Stimulated activated CD4-positive, alpha-beta T cell treated with anti-CD3 and anti-CD28 coated beads, Interleukin-12 subunit alpha, Interleukin-12 subunit beta, amount 100 ng/mL, for 4 hours (primary cell): ENCODE data around the gene NMRK1.

Source experiments
- DNase-seq: peaks from one replicate; pipeline ENCODE4 v3.0.0-alpha.2; 2020

The NMRK1 gene

DNA sequence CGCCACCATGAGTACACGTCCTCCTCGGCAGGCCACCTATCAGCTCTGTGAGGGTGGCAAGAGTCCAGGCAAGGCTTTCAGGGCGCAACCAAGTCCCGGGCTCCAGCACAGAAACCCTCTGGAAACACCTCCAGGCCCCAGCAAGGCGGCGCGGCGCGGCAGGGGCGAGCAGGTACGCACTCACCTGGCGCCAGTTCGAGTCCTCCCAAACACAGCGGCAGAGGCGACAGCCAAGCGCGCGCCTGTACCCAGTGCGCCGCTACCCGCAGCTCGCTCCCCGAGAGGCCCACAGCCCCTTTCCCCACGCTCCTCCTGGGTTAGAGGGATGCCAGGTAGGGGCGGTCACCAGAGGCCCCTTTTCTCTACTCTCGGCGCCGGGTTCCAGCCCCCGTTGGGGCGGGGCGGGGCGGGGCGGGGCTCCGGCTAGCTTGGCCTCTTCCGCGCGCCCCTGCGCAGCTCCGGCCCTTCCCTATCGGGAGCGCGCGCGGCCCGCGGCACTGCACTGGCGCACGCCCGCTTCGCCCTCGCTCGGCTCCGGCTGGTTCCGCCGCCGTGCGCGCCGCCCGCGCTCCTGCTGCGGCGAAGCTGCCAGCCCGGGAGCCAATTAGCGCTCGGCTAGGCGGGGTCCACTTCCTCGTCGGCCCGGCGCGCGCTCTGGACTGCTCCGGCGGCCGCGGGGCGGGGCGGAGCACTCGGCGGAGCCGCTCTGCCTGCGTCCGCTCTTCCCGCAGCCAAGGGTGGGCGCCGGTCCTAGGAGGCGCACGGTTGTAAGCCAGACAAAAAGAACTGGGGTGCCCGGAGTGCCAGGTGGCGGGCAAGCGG is at the start of gene NMRK1, which contains the start of gene OSTF1:
Gene NMRK1 (minus strand): TSS at position 332 of the 822 bp plus-strand sequence. CDS start 5,040 bp downstream, outside the sequence.
Gene OSTF1 (plus strand): TSS at position 691 of the 822 bp plus-strand sequence. CDS start 179 bp downstream, outside the sequence.
- peak; percentile 90 for DNase-seq

DNA sequence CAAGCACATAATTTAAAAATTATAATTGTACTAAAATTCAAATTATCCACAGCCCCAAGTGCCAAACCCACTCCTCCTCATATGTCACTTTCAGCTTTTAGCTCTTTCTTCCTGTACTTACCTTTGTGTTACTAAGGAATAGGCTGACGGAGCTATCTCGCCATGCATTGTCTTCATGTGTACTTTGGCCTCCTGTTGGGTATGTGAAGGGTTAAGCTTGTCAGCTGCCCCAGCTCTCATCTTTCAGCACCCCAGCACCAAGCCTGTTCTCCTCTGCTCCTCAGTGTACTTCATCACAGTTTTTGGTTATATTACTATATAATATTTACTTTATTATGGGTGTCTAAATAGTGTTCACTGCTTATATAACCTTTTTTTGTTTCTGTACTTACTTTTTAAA is 46.5 kb upstream of the NMRK1 start:
- DNase-seq, result no peak

DNA sequence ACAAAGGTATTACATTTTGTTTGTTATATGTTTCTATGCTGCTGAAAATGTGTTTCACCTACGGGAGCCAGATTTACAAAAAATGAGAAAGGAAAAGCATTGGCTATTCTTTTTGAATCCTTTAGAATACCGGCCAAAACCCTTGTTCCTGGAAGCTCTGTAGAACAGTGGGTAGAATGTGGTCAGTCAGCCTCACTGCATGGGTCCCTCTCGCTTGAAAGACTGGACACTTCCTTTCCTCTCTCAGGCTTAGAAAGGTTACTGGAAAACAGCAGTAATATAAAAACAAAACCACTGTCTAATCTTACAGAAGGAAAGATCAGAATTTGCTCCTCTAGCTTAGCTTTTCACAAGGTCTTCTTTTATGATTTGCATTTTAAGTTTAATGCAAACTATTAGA is 45.4 kb upstream of the NMRK1 start:
- DNase-seq, result no peak

DNA sequence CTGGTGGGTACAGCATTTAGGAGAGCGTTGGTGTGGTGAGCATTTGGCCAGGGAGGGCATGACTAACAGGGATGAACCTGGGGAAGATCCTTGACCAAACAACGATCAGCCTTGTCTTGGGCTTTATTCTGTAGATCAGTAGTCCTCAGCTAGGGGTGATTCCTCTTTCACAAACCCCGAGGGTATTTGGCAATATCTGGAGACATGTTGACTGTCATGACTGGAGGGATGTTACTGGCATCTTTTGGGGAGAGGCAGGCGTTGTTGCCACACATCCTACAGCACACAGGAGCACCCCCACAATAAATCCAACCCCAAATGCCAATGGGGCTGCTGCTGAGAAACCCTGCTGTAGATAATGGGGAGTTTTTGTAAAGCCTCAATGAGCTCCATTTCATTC is 44.3 kb upstream of the NMRK1 start:
- DNase-seq, result no peak

DNA sequence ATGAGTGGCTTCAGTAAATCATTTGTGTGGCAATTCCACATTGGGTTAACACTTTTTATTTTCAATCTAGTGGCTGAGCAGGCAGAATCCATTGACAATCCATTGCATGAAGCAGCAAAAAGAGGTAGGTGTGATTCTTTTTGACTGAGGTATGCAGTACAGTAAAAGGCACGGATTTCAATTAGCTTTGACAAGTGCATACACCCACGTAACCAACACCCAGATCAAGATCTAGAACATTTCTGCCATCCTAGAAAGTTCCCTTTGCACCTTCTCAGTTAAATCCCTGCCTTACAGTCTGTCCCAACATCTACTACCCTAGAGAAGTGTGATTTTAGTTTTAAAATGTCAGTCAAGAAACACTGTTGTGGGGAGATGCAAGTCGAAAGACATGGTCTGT is 43.7 kb upstream of the NMRK1 start:
- DNase-seq, result no peak

DNA sequence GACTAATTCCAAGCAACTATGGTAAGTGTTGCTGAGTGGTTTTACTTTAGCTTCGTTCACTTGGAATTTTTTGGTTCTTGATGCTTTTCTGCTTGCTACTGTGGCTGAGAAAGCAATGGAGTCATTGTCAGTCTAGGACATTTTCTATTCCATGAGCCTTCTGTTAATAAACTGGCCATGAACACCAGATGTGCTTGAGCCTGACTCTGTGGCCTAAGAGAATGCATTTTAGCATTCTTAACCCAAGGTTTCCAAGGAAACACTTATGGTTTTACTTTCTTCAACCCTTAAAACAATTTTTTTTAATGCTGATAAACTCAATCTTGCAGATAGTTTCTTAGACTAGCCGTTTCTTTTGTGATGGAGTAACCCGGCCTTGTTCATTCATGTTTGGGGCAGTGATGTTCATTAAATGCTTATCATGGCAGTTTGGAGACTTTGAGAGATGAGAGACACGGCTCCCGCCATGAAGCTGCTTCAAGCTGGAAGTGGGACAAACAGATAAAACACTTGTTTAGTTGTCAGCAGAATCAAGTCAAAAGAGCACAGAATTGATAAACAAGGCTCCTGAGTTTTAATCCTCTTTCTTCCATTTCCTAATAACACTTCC is 42.8 kb upstream of the NMRK1 start:
- DNase-seq, result no peak

DNA sequence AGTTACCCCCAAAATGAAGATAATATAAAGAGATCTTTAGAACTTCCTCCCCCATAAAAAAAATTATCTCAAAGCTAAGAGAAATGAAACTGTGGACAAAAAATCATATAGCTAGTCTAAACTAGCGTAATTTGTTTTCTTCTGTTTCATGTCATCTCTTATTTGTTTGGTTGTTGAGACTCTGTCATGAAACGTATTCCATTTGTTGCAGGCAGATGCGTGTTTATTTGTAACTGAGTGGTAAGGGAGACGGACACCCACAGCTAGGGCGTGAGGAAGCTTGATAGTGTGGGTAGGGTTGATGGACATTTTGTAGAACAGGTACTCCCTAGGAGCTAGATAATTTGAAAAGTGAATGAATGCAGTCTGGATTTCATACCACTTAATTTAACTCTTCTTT is 42.2 kb upstream of the NMRK1 start:
- no peak for DNase-seq

DNA sequence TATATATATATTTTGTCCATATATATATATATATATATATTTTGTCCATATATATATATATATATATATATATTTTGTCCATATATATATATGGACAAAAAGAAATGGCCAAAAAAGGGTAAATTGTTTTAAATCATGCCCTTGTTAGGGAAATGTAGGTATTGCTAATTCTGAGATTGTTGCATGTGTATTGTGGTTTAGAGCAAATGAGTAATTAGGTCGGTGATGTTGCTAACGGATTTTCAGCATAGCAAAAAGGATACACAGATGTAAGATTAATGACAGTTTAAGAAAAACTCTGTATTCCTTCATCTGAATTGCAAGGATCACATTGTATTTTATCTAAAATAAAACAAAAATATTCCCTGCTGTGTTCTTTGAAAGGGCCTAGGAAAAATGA is 40.6 kb upstream of the NMRK1 start:
- no peak for DNase-seq

DNA sequence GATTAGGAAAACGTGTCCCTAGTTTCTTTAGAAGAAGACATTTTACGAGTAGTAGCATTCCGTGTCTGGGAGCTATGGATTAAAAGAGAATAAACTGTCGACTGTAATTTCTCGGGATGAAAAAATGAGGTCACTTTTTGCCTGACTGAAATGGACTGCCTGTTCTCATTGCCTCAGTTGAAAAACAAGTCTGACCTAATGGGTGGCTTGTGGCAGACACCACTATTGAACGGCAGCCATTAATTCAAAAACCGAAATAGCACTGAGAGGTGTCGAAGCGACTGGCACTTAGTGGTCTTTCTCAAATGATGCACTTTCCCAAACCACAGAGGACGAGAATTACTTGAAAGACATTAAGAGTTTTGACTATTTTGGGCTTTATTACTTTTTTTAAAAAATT is 35.7 kb upstream of the NMRK1 start:
- DNase-seq, result no peak

DNA sequence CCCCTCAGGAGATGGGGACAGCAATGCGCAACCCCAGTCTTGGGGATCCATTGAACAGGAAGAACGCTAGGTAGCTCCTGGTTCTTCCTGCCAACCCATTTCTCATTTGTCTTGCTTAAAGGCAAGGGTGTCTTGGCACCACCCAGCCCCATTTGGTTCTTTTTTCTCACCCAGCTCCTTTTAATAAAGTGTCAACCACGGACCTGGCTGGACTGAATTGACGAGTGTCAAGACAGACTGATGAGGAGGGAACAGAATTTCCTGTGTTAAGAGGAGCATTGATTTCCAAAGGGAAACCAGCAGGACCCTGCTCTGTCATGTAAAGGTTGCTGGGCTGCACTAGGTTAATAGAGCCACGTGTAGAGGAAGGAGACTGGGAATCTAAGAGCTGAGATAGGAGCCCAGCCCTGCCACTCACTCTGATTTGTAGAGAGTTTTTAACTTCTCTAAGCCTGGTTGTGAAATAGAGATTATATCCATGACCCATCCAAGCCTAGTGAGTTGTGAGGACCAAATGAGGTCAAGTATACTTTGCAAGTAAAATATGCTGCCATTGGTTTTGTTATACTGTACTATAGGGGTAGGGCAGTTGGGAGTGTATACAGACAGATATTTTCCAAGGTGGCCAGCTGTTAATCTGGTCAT is 34.1 kb upstream of the NMRK1 start:
- no peak for DNase-seq

DNA sequence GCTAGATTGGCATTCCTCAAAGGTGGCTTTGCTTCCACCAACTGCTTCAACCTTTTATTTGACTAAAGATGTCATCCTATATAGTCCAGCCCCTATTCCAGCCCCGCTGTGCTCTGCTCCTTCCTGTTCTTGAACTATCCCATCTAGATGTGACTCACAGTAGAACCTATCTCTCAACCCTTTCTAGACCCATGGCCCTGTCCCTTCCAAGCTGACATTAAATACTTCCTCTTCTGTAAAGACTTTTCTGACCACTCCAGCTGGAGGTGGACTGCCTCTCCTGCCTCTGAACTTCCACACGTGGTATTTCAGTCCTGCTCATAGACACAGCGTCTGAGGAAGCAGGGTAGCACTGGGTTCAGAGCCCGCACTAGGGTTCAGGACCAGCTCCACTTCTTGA is 32.7 kb upstream of the NMRK1 start:
- no peak for DNase-seq

DNA sequence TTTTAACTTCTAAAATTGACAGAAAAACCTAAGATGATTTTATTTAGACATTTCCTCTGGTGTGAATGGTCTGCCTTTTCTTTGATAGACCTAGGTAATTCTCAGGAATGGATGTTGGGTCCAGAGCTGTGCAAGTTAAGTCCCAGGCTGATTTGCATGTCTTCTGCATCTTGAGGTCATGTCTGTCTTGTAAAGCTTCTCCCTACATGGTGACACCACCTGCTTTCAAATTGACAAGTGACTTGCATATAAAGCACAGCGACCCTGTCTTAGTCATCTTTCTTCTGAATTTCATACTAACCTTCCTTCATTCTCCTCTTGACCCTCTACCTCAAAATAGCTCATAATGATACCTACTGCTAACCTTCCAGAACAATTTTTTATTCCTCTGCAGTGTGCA is 29.6 kb upstream of the NMRK1 start:
- no peak for DNase-seq

DNA sequence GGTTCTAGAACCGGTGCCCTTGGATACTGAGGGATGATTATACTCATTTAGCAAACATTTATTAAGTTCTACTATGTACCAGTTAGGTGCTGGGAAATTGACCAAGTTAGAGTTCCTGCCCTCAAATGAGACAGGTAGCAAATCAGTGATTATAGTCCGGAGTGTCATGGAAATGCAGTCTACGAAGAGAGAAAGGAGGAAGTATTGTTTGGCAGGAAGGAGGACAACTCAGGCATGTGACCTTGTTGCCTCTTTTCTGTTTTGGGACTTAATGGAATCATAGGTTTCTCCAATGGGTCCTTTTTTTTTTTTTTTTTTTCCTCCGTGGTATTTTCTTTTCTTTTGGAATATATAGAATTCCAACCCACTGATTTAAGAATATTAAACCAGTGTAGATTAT is 28.4 kb upstream of the NMRK1 start:
- DNase-seq, result no peak

DNA sequence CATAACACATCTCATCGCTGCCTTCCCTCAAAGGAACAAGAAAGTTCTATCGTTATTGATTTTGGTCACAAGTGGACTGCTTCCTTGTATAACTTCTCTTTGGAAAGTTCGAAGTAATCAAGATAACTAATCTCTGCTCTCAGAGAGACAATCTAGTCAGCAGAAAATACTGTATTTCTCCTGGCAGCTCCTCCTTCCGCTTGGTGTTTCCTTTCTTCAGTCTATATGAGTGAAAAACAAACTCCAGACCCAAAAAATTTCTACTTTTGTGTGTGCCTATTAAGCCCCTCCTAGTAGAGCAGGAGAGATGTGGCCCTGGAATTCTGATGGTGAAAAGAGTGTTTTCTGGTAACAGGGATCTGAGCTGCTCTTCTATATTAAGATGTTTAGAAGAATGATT is 24.8 kb upstream of the NMRK1 start:
- DNase-seq, result no peak

DNA sequence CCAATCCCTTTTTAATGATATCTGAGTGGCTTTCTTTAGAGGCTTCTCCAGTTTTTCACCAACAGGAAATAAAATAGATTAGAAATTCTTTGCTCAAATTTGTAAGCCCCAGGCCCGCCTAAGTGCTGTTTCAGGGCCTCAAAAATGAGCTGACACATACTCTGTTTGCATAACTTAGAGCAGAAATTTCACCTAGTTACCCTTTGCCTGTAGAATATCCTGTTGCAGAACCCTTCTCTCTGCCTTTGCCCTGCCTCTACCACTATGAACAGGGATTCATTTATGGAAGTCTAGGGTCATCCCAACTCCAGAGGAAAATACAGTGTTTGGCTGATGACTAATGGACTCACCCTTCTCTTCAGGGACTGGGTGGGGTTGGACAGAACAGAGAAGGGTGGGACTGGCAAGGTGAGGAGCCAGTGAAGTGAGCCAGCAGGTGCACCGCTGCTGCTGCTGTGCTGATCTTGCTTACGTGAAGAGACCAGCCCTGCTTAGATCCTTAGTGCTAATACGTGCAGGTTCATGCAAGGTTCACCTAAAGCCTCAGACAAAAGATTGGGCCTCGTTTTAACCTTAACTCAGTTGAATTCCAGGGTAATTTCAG is 23.2 kb upstream of the NMRK1 start:
- no peak for DNase-seq

DNA sequence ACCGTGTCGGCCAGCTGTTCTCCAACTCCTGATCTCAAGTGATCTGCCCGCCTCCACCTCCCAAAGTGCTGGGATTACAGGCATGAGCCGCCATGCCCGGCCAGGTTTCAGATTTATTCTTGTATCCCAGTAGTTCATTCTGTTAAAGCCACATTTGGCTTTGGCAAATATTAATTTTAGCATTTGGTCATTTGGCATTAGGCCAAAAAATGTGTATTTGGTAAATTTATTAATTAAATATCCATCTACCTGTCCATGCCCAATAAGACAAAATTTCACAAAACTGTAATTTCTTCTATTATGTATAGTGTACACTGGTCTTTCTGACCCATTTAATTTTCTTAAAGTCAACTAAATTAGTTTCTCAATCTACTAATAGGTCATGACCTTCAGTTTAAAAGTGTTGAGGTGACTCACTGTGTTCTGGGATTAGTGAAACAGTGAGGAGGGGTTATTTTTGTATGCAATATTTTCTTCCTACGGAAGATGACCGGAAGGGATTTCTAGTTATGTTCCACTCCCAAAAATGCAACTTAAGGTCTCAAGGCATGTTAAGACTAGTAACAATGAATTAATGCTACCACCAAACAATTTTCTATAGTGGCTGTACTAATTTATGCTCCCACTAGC is 21.4 kb upstream of the NMRK1 start:
- no peak for DNase-seq

DNA sequence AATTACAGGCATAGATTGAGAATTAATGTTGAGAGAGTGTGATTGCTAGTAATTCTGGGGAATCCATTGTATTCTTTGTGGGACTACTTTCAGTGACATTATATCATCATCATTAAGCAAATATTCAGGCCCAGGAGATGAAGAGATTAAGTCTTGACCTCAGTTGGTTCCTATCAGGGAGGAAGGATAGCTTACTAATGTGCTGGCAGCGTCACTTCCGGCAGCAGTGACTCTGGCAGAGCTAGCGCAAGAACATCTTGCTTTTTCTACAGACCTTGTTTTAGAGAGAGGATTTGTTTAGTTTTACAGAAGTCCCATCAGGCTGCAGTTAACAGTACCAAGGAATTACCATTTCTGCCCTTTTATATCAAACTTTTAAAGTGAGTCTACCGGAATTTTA is 20.6 kb upstream of the NMRK1 start:
- DNase-seq, result no peak

DNA sequence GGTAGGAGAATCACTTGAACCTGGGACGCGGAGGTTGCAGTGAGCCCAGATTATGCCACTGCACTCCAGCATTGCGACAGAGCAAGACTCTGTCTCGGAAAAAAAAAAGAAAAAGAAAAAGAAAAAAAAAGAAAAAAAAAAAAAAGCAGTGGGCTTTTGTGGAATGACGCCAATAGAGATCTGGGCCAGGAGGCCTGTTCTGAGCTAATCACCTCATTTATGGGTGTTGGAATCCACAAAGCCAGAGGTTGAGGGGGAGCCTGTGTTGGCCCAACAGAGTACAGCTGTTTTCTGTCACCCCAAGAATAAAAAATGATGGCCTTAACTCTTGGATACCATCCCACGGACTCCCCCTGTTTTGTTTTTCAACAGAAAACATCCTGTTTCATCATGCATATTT is 18.9 kb upstream of the NMRK1 start:
- DNase-seq, result no peak

DNA sequence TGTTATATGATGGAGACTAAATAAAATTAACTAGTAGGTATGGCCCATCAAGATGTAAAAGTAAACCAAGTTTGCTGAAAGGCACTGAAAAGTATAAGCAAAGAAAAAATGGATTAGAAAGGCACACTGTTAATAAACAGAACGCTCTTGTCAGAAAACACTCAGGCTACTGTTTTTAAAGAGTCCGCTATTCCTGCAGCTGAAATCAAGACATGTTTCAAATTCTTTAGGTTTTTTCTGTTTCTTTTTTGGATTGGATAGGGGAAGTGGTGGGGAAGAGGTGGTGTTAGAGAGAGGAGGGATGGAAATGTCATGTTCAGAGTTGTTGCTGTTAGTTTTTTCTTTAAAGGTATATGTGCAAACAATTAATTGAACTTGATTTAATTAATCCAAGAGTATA is 17.9 kb upstream of the NMRK1 start:
- no peak for DNase-seq

DNA sequence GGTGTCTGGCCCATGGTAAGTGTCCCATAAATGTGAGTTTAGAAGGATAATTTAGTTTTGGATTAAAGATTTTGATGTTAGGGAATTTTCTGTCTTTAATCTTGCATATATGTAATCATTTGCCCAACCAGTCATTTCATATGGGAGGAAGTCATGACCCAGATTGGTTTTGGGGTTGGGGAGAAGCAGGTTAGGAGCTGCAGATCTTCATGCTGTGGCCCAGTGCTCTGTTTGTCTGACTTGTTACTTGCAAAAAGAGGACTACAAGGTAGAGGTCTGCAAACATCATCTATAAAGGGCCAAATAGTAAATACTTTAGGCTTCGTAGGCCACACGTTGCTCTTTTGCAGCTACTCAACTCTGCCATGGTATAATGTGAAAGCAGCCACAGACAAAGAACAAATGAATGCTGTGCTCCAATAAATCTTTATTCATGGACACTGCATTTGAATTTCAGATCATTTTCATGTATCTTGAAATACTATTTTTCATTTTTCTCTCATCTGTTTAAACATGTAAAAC is 17.1 kb upstream of the NMRK1 start:
- no peak for DNase-seq

DNA sequence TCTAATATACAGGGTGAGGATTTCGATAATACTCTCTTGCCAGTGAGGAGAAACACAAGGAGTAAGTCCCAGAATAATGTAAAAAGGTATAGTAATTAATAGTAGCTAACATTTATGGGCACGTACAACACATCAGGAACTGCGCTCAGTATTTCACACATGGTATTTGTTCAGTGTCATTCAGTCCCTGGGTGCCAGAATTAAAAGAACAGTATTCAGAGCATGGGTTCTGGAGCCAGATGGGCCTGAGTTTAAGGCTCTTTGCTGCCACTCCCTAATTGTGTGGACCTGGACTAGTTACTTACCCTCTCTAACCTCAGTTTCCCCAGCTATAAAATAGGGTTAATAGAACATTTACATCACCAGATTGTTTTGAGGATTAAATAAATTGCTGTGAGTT is 16.7 kb upstream of the NMRK1 start:
- DNase-seq, result no peak

DNA sequence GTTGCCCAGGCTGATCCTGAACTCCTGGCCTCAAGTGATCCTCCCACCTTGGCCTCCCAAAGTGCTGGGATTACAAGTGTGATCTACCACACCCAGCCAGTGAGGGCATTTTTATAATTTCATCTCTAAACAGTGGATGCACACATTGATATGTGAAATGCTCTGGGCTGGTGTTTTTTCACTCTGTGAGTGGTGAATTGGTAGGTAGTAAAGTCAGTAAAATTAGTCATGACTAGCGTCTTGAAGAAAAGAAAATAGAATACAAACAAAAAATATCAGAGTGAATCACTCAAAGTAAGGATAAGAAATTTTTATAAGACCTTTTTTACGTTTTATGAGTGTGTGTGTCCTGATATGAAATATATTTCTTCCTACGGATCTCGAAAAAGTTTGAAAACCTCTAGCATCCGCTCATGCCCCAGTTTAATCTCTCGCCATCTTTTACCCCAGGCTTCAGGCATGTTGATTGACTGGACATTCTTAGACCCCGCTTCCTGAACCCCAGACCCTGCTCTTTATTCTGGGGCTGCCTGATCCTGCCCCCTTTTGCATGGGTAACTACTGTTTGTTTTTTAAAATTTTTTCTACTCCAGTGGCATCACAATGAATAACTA is 14.3 kb upstream of the NMRK1 start:
- no peak for DNase-seq
